ENCODE measurements around the gene MTURN.
"Not testable (repeated sequence)": the region's sequence is repeated elsewhere in the genome, so short reads cannot be mapped to it uniquely, and the experiment has no call there.

Gene MTURN

GRCh38 chr7:30176463-30177109, 41.8 kb downstream of the MTURN start:
- FAIRE-seq (no peak), DNase-seq (ENCODE audit: insufficient read length, low spot score) (no peak)

- FAIRE-seq (no peak), DNase-seq (ENCODE audit: insufficient read length, low spot score) (no peak)
These were observed 42.4 kb downstream of the MTURN start for GRCh38 chr7:30177186-30177585.

DNA sequence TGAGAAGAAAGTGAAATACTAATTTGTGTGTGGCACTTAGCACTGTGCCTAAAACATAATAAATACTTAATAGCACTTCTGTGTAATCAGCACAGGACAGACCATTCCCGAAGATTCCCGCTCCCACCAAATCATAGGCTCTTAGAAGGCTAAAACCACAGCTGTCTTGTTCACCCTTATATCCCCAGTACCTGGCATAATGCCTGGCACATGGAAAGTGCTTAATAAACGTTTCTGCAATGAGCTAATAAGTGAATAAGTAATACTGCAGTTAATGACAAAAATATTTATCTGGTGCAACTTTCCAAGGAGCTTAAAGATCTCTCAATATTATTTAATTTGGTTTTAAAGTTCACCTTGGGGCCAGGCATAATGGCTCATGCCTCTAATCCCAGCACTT, 43.2 kb downstream of the MTURN start:
- no peak for FAIRE-seq
- DNase-seq (ENCODE audit: insufficient read length, low spot score), result no peak

DNA sequence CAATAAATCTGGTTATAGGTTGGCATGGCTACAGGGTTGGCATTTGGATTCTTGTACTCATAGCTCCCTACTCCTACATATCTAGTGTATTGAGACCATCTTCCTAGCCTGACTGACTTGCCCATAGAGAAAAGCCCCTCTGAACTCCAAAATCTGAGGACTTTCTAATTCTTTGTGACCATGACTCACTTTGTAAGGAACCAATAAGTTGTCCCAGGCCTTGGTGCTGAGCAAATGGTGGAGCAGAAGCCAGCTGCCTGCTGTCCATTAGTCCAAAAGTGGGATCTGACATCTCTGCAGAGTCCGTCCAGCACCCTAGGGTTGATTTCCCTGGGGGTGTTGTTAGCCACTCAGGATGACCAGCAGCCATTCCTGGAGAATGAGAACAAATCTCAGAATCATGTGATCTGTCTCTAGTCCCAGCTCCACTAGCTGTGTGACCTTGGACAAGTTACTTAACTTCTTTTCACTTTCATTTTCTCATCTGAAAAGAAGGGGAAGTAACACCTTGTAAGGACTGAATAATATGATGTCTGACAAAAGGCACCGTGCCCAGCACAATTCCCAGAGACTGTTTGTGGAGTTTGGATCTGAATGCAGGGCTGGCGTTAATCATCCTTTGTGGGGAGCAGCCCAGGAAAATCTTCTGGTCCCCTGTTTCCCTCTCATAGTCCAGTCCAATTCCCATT, 44.1 kb downstream of the MTURN start:
- no peak for FAIRE-seq
- no peak for DNase-seq (ENCODE audit: insufficient read length, low spot score)

DNA sequence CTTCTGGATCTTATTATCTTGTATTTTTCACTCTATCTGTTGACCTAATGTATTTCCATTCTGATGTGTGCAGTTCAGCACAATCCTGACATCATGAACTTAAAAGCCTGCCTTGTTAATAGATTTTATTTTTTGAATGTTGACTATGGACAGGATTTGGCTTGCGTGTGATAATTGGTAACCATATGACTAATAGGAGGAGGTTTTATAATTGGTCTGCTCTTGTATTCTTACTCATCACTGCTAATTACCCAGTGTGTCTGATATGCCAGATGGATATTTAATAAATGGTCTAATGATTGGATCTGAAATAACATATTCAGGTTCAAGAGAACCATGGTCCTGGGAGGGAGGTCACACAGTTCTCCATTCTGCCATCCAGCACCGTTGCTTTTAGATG, 45.9 kb downstream of the MTURN start:
- FAIRE-seq, result no peak
- no peak for DNase-seq (ENCODE audit: insufficient read length, low spot score)

- DNase-seq (ENCODE audit: insufficient read length, low spot score) (no peak), FAIRE-seq (no peak)
These were observed 46.4 kb downstream of the MTURN start for GRCh38 chr7:30181211-30181610.

GRCh38 chr7:30181736-30182522, 47.1 kb downstream of the MTURN start:
- DNase-seq (ENCODE audit: insufficient read length, low spot score), result no peak
- no peak for FAIRE-seq

GRCh38 chr7:30182814-30183213, 48.0 kb downstream of the MTURN start:
- DNase-seq (ENCODE audit: insufficient read length, low spot score) (no peak), FAIRE-seq (no peak)

GRCh38 chr7:30183749-30184369, 49.1 kb downstream of the MTURN start:
- no peak for FAIRE-seq

GRCh38 chr7:30184791-30185487, 50.2 kb downstream of the MTURN start:
- DNase-seq (ENCODE audit: insufficient read length, low spot score) (no peak), FAIRE-seq (no peak)

More at GRCh38 chr7:30183749-30184369, 49.1 kb downstream of the MTURN start:
- no peak for DNase-seq (ENCODE audit: insufficient read length, low spot score)

DNA sequence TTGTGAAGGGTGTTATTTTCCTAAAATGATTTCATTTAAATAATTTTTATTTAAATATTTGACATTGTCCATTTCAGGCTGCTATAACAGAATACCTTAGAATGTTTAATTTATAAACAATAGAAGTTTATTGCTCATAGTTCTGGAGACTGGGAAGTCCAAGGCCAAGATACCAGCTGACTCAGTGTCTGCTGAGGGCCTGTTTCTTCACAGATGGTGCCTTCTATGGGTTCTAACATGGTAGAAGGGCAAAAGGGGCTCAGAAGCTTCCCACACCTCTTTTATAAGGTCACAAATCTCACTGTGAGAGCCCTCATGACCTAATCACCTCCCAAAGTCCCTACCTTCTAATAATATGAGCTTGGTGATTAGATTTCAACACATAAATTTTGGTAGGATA, 50.7 kb downstream of the MTURN start:
- DNase-seq (ENCODE audit: insufficient read length, low spot score) (no peak), FAIRE-seq (no peak)

- no peak for FAIRE-seq
- no peak for DNase-seq (ENCODE audit: insufficient read length, low spot score)
These were observed 51.9 kb downstream of the MTURN start for GRCh38 chr7:30186725-30187124.

GRCh38 chr7:30187513-30187912, 52.7 kb downstream of the MTURN start:
- no peak for DNase-seq (ENCODE audit: insufficient read length, low spot score)
- FAIRE-seq, result no peak

- not testable (repeated sequence) for DNase-seq (ENCODE audit: insufficient read length, low spot score); FAIRE-seq
These were observed 53.6 kb downstream of the MTURN start for GRCh38 chr7:30188381-30188780.

DNA sequence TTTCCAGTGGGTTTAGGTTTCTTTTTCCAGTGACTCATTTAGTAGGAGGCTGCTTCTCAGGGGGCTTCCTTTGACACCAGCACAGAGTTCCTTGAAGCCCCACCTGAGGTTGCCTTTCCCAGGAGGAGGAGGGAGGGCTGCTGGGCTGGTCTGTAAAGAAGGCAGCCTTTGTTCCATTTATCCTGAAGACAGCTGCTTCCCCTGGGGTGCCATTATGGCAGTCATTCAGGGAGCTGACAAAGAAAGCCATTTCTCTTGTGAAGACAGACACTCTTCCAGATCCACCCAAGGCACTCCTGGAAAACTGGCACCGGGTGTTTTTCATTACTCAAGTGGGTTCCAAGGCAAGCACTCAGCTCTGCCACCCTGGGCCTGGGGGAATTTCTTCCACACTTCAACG, 54.0 kb downstream of the MTURN start:
- FAIRE-seq, result no peak
- no peak for DNase-seq (ENCODE audit: insufficient read length, low spot score)

DNA sequence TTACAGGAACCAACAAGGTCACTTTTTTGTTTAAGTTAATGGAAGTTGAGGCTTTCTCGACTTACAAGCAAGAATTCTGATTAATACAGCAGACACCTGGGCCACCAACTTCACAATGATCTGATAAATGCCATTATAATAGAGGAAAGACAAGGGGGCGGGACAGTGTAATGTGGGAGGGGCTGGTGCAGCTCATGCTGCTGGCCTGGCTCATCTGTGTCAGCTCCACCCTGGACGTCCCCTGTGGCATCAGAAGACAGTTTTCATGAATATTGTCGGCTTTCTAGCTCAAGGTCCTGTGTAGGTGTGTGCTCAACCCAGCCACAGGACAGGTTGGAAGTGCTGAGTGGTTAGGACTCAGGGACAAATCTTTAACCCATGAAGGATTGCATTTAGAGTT, 57.0 kb downstream of the MTURN start:
- no peak for FAIRE-seq
- no peak for DNase-seq (ENCODE audit: insufficient read length, low spot score)

GRCh38 chr7:30193336-30193943, 58.7 kb downstream of the MTURN start:
- no peak for FAIRE-seq
- no peak for DNase-seq (ENCODE audit: insufficient read length, low spot score)

DNA sequence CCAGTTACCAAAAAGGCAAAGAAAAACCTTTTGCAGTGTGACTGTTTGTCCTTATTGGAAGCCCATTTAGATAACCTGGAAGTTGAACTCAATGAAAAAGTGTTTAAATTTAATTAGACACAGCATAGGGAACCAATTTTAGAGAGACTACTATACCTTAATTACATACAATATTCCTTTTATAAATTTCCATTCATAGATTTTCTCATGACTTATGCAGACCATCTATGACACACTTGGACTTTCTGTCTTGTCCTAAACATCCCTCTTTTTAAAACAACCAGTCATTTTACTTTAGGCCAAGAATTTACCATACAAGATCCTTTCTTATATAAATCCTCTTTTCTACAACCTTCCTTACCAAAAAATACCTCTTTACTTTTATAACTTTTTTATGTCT, 61.6 kb downstream of the MTURN start:
- no peak for FAIRE-seq

GRCh38 chr7:30197438-30197837, 62.7 kb downstream of the MTURN start:
- no peak for FAIRE-seq
- no peak for DNase-seq (ENCODE audit: insufficient read length, low spot score)

More for the DNA sequence above, 61.6 kb downstream of the MTURN start:
- no peak for DNase-seq (ENCODE audit: insufficient read length, low spot score)

GRCh38 chr7:30199271-30199670, 64.5 kb downstream of the MTURN start:
- DNase-seq (ENCODE audit: insufficient read length, low spot score), result no peak
- no peak for FAIRE-seq
